Skeletal muscle cell (primary cell): ENCODE data around the gene ENOX1.
"Not testable (repeated sequence)": the region's sequence is repeated elsewhere in the genome, so short reads cannot be mapped to it uniquely, and the experiment has no call there.

ENCODE experiments used
- DNase-seq: peaks from one replicate; pipeline ENCODE4 v3.0.0-alpha.2; 2010; ENCODE audit warnings: low read depth
- H3K4me3 ChIP-seq: 2 replicates; pipeline ENCODE4 v1.5.1; 2011; ENCODE audit warnings: low read depth, mild to moderate bottlenecking, control low read depth, low read length, moderate library complexity

The ENOX1 gene

DNA sequence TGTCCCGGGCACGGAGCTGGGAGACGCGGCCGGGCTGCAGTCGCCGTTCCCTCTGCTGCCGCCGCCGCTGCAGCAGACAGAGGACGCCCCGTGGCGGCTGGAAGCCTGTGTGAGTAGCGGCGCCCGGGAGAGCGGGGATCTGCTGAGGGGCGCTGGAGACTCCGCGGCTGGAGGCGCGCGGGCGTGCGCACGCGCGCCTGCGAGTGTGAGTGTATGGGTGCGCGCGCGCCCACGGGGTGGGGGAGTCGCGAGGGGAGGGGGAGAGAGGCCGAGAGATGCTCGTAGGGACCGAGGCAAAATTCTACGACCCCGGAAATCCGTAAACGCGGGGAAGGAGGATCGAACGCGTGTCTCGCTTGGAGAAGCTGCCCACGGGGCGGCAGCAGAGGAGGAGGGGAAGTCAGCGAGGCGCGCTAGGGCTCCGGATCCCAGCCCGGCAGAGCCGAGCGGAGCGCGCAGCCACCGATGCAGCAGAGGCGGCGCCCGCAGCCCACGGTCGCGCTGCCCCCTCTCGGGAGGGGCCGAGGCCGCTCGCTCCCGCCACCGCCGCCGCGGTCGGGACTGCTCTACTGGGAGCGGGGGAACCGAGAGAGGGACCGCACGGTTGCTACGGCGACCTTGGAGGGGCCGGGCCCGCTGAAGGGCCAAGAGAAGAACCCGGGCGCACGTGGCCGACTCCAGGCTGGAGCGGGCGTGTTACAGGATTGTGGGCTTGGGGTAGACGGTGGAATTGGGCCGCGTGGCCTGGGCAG, at the start of gene ENOX1:
Gene ENOX1, minus strand, starts transcription at position 207 of the 752 bp plus-strand sequence.
- peak within 1 kb of the TSS; percentile 67 for H3K4me3 ChIP-seq
- no peak for DNase-seq

DNA sequence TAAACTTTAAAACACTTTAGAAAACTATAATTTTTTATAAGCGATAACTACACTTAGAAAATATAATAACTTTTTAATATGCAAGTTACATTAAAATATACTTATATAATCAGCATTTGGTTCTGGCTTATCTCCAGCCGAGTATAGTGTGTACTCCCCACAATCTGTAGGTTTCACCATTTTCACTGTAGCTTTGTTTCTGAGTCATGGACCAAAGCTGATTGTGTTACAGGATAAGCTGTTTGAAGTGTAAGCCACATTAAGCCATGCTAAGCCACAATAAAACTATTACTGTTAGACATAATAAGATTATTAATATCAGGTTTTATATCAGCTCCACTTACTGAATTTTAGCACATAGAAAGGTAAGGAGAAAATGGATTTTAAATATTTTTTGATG, 48.9 kb upstream of the ENOX1 start:
- DNase-seq: no peak
- no peak overlapping the region for H3K4me3 ChIP-seq

GRCh38 chr13:43831088-43831487, 44.3 kb upstream of the ENOX1 start:
- peak; percentile 69 for DNase-seq
- H3K4me3 ChIP-seq: no peak overlapping the region

- DNase-seq: peak; percentile 87
- no peak overlapping the region for H3K4me3 ChIP-seq
Measured at GRCh38 chr13:43830497-43830881, 43.7 kb upstream of the ENOX1 start.

- DNase-seq, H3K4me3 ChIP-seq: not testable (repeated sequence)
Measured at GRCh38 chr13:43824656-43825055, 37.9 kb upstream of the ENOX1 start.

DNA sequence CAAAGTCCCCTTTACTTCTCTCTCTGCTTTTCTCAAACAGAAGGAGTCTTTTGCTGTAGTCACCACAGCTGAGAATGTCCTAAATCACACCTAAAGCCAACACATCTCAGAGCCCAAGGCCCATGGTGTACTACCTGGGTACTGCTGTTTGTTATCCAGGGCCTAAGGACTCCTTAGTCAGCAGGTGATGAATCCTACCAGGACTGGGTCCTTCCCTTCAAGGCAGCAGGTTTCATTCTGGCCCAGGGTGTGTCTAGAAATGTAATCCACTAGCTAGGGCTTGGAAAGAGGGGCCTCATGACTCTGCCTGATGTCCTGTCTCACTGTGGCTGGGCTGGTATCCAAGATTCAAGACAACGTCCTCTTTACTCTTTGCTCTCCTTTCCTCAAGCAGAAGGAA, 36.2 kb upstream of the ENOX1 start:
- no peak for DNase-seq
- no peak overlapping the region for H3K4me3 ChIP-seq

- no peak for DNase-seq
- H3K4me3 ChIP-seq: no peak overlapping the region
Measured at GRCh38 chr13:43816401-43816889, 29.7 kb upstream of the ENOX1 start.

DNA sequence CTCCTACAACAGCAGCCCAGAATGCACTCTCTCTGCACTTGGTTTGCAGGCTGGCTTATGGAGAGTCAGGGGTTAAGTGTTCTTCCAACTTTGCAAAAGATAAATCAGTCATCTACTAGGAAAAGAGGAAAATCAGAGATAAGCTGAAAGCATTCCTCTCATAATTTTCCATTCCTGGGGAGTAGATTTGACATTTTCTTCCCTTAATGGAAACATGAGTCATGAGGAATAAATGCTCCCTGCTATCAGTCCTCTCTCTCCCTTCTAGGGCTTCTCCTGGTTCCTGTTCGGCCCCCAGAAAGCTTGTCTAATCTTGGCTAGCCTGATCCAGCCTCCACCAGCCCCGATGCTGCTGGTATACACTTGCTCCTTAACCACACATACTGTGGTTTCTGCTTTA, 28.4 kb upstream of the ENOX1 start:
- H3K4me3 ChIP-seq: no peak overlapping the region
- no peak for DNase-seq

DNA sequence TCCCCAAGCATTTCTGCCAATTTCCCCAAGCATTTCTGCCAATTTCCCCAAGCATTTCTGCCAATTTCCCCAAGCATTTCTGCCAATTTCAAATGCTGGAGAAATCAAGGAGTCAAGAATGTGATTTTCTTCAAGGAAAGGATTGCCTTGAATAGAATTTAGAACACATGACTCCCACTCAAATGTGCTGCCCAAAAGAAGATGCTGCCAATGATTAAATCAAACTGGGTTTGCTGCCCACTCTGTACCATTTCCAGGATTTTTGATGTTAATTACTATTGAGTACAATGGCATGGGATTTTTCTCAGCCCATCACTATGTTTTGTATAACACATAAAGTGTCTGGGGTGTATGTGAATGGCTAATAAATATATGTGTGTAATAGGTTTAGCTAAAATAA, 21.9 kb upstream of the ENOX1 start:
- H3K4me3 ChIP-seq: no peak overlapping the region
- DNase-seq: no peak

DNA sequence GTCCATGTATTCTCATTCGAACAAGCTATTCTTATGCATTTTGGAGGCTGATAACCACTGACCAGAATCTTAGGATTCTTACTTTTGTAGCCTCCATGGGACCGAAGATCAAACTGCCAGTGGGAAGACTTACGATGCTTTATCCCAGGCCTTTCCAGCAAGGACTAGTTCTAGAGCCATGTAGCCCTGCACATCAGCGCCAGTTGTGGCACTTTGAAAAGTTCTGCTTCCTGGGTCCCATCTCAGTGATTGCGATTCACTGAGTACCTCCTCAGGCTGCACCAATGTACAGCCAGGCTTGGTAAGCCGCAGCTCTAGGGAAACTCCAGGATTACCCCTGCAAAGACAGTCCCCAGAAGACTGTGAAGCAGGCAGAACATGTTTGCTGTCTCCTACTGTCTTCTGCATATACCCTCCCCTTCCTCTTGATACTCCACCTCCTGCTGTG, 18.9 kb upstream of the ENOX1 start:
- no peak for DNase-seq
- no peak overlapping the region for H3K4me3 ChIP-seq

DNA sequence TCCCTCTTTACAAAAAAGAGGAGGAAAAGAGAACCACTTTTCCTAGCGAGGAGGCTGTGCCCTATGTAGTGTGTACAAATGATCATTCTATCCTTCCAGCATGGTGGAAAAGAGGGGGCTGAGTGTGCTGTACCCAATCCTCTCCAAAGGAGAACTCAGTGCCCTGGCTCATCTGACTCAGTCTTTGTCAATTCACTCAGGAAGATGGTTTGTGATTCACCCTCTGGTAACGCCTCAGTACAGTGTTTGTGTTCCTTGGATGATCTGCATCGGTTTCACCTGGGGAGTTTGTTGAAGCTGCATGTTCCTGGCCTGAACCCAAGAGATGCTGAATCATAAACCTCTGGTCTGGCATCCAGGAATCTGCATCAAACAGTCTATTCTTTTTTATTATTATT, 18.3 kb upstream of the ENOX1 start:
- peak overlapping the region; percentile 31 for H3K4me3 ChIP-seq

DNA sequence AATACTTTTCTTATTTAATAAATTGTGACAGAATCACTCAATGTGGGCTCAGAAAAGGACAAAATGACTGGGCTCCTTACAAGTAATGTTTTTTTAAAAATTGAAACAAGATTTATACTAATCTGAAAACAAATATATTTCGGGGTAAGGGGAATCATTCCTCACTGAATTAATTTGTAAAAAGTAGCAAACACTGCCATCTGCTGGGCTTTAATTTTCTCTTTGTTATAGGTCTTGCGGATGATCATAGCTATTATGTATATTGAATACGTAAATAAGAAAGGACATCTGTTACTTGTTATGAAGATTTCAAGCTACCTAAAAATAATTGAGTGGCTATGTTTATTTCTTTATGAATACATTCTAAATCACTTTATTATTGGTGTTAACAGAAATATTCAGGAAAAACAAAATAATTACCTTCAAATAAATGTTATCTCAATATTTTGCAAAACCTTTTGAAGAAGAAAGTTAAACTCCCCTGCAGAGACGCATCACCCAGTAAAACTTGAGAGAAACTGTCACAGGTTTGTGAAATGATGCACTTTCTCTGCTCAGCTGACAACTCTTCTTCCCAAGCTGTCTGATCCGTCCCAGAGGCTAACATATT, 17.8 kb upstream of the ENOX1 start:
- no peak for DNase-seq
- H3K4me3 ChIP-seq: peak overlapping the region; percentile 31

More for the DNA sequence above, 18.3 kb upstream of the ENOX1 start:
- peak; percentile 98 for DNase-seq

- no peak for DNase-seq
- H3K4me3 ChIP-seq: no peak overlapping the region
Measured at GRCh38 chr13:43802511-43802910, 15.7 kb upstream of the ENOX1 start.

GRCh38 chr13:43800828-43801227, 14.1 kb upstream of the ENOX1 start:
- no peak overlapping the region for H3K4me3 ChIP-seq
- no peak for DNase-seq

- no peak for DNase-seq
- no peak overlapping the region for H3K4me3 ChIP-seq
Measured at GRCh38 chr13:43799191-43799590, 12.4 kb upstream of the ENOX1 start.

DNA sequence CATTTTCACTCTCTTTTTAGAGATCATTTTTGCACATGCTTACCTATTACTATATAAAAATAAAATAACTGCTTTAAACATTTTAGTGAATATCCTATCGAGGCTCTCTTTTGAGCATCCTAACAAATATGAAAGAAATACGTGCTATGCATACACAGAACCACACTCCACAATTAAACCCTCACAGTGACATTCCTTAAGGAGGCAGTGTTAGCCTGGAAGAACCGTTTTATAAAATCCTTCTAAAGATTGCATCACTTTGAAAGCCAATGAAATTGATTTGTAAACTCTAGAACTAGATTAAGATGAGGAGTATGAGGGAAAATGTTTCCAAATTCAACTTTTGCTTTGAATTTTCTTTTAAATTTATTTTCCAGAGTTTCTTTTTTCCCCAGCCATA, 11.1 kb upstream of the ENOX1 start:
- DNase-seq: no peak
- H3K4me3 ChIP-seq: no peak overlapping the region

- DNase-seq: no peak
- H3K4me3 ChIP-seq: no peak overlapping the region
Measured at GRCh38 chr13:43797159-43797558, 10.4 kb upstream of the ENOX1 start.

DNA sequence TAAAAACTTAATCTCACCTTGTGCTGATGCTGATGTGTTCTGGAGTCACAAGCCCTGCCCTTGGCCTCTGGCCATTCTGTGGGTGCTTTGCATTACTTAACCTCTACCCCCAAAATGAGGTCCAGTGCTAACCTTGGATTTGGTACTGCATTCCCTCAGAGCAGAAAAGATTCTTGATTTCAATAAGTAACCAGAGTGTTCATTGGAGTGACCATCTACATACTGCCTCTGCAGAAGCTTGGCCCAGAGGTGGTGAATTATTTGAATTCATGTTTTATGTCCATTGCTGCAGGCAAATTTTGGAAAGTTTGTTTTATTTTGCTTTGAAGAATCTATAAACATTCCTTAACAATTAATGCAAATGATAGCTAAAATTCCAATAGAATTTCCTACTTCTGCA, 7.6 kb upstream of the ENOX1 start:
- no peak for DNase-seq
- no peak overlapping the region for H3K4me3 ChIP-seq

DNA sequence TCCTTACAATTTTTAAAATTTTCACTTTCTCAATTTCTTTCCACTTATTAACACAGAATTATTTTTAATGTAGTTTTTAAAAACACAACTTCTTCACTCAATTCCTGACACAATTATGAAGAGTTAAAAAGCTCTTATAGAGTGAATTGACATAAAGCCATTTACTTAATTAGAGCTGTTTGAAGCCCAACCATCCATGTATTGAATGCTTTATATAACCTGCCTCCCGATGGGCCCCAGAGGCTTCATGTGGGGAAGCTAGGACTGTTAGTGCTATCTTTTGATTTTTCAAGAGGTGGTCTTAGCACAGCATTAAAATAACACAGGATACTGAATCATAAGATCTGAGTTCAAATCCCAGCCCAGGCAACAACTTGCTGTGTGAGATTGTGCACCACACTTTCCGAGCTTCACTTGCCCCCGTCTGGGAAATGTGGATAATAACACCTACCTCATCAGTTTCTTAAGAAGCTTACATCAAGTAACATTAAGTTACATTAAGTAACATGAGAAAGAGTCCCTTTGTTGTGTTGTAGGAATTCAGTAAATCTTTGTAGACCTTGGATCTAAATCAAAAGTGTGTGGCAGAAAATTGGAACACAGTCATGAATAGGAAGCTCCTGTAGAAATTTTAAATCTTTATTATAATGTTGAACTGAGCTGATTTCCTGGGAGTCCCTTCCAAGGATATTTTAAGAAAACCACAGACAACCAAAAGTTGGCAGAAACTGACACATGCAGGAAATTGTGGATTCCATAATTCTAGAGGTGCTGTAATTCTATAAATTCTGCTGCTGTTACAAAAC, 5.5 kb upstream of the ENOX1 start:
- no peak for DNase-seq
- no peak overlapping the region for H3K4me3 ChIP-seq

DNA sequence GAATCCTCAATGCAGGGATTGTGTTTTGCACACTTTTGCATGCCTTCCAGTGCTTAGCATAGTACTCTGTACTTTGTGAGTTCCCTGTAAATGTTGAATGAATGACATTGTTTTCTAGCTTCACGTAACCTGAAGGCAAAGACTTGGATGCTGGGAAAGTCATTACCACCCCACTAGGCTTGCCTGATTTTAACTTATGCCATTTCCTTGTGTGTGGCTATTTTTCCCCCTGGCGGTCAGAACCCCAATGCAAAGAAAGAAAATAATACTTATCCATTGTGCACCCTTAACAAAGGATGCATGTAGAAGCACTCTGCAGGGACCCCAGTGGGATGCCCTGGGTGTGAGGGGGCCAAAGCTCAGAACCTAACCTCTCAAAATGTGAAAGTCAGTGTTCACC, 1.2 kb upstream of the ENOX1 start:
- H3K4me3 ChIP-seq: peak overlapping the region; percentile 67
- no peak for DNase-seq
